Lung (tissue), 12 donors: ENCODE results near the gene FAHD2A. TPM values are rescaled to one million over a fixed set of nuclear protein-coding genes. Genes with fewer than 3 reads are reported as not detected.

Experiments
- ATAC-seq: fragments of 200-7000 bp; cut with Tn5 transposase; one replicate; pipeline ENCODE4 v1.9.1; 2020; ENCODE audit warnings: moderate number of reproducible peaks; ENCODE audit not compliant: insufficient read depth, low FRiP score
- DNase-seq, 3 donors: peaks; one replicate each; pipeline ENCODE4 v3.0.0-alpha.2; 2013 to 2017
- H3K27ac ChIP-seq, 2 donors: one replicate each; pipeline ENCODE4 v1.5.1; 2013; ENCODE audit warnings: mild to moderate bottlenecking in 2 of 2, moderate library complexity in 2 of 2, control low read depth in 1 of 2, inconsistent platforms in 1 of 2, low read depth in 1 of 2, low read length in 1 of 2
- H3K27me3 ChIP-seq, 3 donors: one replicate each; pipeline ENCODE4 v1.5.1; 2013; ENCODE audit warnings: low read length in 2 of 3; ENCODE audit not compliant: control insufficient read depth in 3 of 3, insufficient read depth in 3 of 3
- H3K36me3 ChIP-seq, 4 donors: one replicate each; pipeline ENCODE4 v1.5.1; 2013; ENCODE audit warnings: low read length in 4 of 4, mild to moderate bottlenecking in 1 of 4, moderate library complexity in 1 of 4; ENCODE audit not compliant: control insufficient read depth in 4 of 4, insufficient read depth in 4 of 4
- H3K4me1 ChIP-seq, 5 donors: one replicate each; pipeline ENCODE4 v1.5.1; 2013; ENCODE audit warnings: low read length in 5 of 5, mild to moderate bottlenecking in 2 of 5, moderate library complexity in 1 of 5; ENCODE audit not compliant: control insufficient read depth in 5 of 5, insufficient read depth in 5 of 5
- H3K4me3 ChIP-seq: one replicate; pipeline ENCODE4 v1.5.1; 2013; ENCODE audit warnings: mild to moderate bottlenecking, control low read depth, moderate library complexity
- H3K9ac ChIP-seq, 2 donors: one replicate each; pipeline ENCODE4 v1.5.1; 2013; ENCODE audit warnings: low read length in 2 of 2, control low read depth in 1 of 2; ENCODE audit not compliant: insufficient read depth in 1 of 2
- H3K9me3 ChIP-seq, 4 donors: one replicate each; pipeline ENCODE4 v1.5.1; 2013; ENCODE audit warnings: low read length in 3 of 4, mild to moderate bottlenecking in 1 of 4, moderate library complexity in 1 of 4; ENCODE audit not compliant: control insufficient read depth in 4 of 4, insufficient read depth in 3 of 4
- CTCF ChIP-seq: IDR thresholded peaks from 2 replicates; pipeline ENCODE4 v1.5.1; 2012; ENCODE audit warnings: mild to moderate bottlenecking; ENCODE audit errors: control extremely low read depth, extremely low read depth
- WGBS, 2 donors: extraction: QIAGEN DNeasy Blood & Tissue Kit; methylation state at CpG; one replicate each; pipeline ENCODE4 v1.1.7; 2013; 5-methylcytosine and 5-hydroxymethylcytosine counted together
- polyA plus RNA-seq, 2 donors: library from polyadenylated mRNA; stranded (reverse); fragments of 200-250 nt; gene quantifications; one replicate each; pipeline ENCODE4 v1.2.1, GENCODE V29; 2013
- total RNA-seq, 2 donors: library from RNA; depleted of rRNA in 1 of 2; stranded (reverse); fragments of >200 nt in 1 of 2; gene quantifications; one replicate each; pipeline ENCODE4 v1.2.1, GENCODE V29; 2014 to 2021
- donor health status: control.
- donor health status: control.
- donor health status: Bipolar disorder and iron deficiency.
- donor health status: healthy.
- donor health status: DM: yes; HTN: yes; CAD: no.

Gene FAHD2A
- total and polyA plus RNA-seq, 4 donors, result 12.6 to 38.3 (median 19.6) TPM

GRCh38 chr2:95357717-95358280 lies 44.7 kb upstream of the FAHD2A start:
- no peak overlapping the region for H3K27ac ChIP-seq
- DNase-seq, result peak in 1 of 3 donors; percentile 7
- 89 to 91% methylated on average over 6 of the region's 6 CpGs for WGBS, 2 donors

GRCh38 chr2:95359031-95359430 lies 43.5 kb upstream of the FAHD2A start:
- no peaks in the 10 kb centered on the region for H3K36me3 ChIP-seq
- no peak for TF ChIP-seq CTCF
- no peak overlapping the region for H3K4me3 ChIP-seq
- peaks cover 0 to 4% (median 0%) of the 10 kb centered on the region in 4 donors for H3K9me3 ChIP-seq
- WGBS, 2 donors, result 84 to 86% methylated on average over 3 of the region's 3 CpGs
- H3K27me3 ChIP-seq, result peaks cover 0 to 6% (median 0%) of the 10 kb centered on the region in 3 donors
- DNase-seq, result no peak
- H3K27ac ChIP-seq, result no peak overlapping the region
- no peak overlapping the region for H3K9ac ChIP-seq
- ATAC-seq, result no peak
- no peaks in the 10 kb centered on the region for H3K4me1 ChIP-seq

More at GRCh38 chr2:95357717-95358280, 44.7 kb upstream of the FAHD2A start:
- H3K27me3 ChIP-seq, result no peaks in the 10 kb centered on the region
- H3K9me3 ChIP-seq, result peaks cover 0 to 4% (median 0%) of the 10 kb centered on the region in 4 donors
- no peak for ATAC-seq
- no peak overlapping the region for H3K9ac ChIP-seq
- TF ChIP-seq CTCF, result no peak
- H3K4me1 ChIP-seq, result no peaks in the 10 kb centered on the region
- no peak overlapping the region for H3K4me3 ChIP-seq
- no peaks in the 10 kb centered on the region for H3K36me3 ChIP-seq

DNA sequence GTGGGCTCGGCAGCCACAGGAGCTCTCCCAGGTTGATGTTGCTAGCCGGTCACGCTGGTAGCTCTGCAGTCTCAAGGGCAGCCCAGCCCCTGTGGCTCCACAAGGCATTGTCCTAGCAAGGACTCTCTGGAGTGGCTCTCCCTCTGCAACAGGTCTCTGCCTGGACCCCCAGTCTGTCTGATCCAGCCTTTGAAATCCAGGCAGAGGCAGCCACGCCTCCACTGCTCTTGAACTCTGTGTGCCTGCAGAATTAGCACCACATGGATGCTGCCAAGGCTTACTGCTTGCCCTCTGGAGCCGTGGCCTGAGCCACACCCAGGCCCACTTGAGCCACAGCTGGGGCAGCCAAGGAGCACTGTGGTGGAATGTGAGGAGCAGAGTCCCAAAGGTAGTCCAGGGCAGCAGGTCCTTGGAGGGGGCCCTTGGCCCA lies 43.0 kb upstream of the FAHD2A start:
- WGBS, 2 donors, result 73 to 77% methylated on average over 5 of the region's 5 CpGs
- TF ChIP-seq CTCF, result no peak

More for the DNA sequence above, 43.0 kb upstream of the FAHD2A start:
- Histone ChIP-seq H3K27me3 (peaks cover 0 to 6% (median 0%) of the 10 kb centered on the region in 3 donors), H3K27ac (no peak overlapping the region), H3K4me1 (no peaks in the 10 kb centered on the region), H3K4me3 (no peak overlapping the region), H3K36me3 (no peaks in the 10 kb centered on the region), H3K9ac (no peak overlapping the region), H3K9me3 (peaks cover 0 to 4% (median 0%) of the 10 kb centered on the region in 4 donors)
- DNase-seq, result peak in 1 of 3 donors; percentile 5
- no peak for ATAC-seq
